ENCODE data around the gene SCTR.

- TF ChIP-seq CTCF (IDR thresholded peaks at IDR 0.05 in 8 of 11, conservative IDR thresholded peaks at IDR 0.05 in 3 of 11) = no peak
- no peak for TF ChIP-seq POLR2A (IDR thresholded peaks at IDR 0.05)
- no peak for TF ChIP-seq POLR2AphosphoS5 (IDR thresholded peaks at IDR 0.05)
These were observed 20.7 kb upstream of the SCTR start for GRCh38 chr2:119544939-119545475.
